ENCODE results near the gene ULBP2.

- no peak for TF ChIP-seq POLR2A (IDR thresholded peaks at IDR 0.05)
- no peak for TF ChIP-seq CTCF (IDR thresholded peaks at IDR 0.05)
Measured at GRCh38 chr6:149899926-149900619, 41.7 kb upstream of the ULBP2 start.
